ENCODE results near the gene ATP5F1B. TPM values are rescaled to one million over a fixed set of nuclear protein-coding genes. Genes with fewer than 3 reads are reported as not detected.

The ATP5F1B gene
- polyA plus RNA-seq, 1 of the 3 experiments (the other 2 are of a cell fraction), result 762 TPM

- ChIA-PET POLR2A (no interaction called here), CTCF (interaction anchor here (0.6 to 6.1 kb wide), 25 partner anchors 8 to 118 kb away, joined by 3 to 40 read pairs (median 3); no protein-coding TSS in a partner anchor)
- WGBS (ENCODE audit: low lambda C conversion rate), result 53% methylated on average over 8 of the region's 8 CpGs
- DNase-seq, result peak; percentile 76
- Histone ChIP-seq H3K4me3 (ENCODE audit: low read depth in 2 of 2, low read length in 1 of 2) (peak overlapping the region in 1 of 2 experiments; percentile 2; a peak in 1 of 4 replicates), H3K79me2 (ENCODE audit: insufficient read depth) (no peaks in the 10 kb centered on the region), H3K9me2 (no peaks in the 10 kb centered on the region), H3K9ac (no peak overlapping the region), H3K27ac (ENCODE audit: low read depth in 2 of 2, low read length in 1 of 2) (peak overlapping the region; percentile 35 to 64; a peak in 3 of 4 replicates), H3K4me1 (ENCODE audit: control insufficient read depth in 1 of 2, insufficient read depth in 2 of 2, low read depth in 1 of 2, low read length in 1 of 2) (peaks cover 0 to 6% of the 10 kb centered on the region in 2 experiments; a peak in 1 of 4 replicates), H3F3A (replicated peaks; ENCODE audit: insufficient read depth) (peaks cover 45% of the 10 kb centered on the region), H4K20me1 (ENCODE audit: insufficient read depth) (no peaks in the 10 kb centered on the region), H3K36me3 (replicated peaks in 1 of 2; ENCODE audit: control insufficient read depth in 1 of 2, insufficient read depth in 2 of 2, low read length in 1 of 2) (peaks cover 9 to 35% of the 10 kb centered on the region in 2 experiments), H3K27me3 (ENCODE audit: insufficient read depth) (no peaks in the 10 kb centered on the region), H3K9me3 (no peaks in the 10 kb centered on the region), H2AFZ (ENCODE audit: low read depth) (no peak overlapping the region), H3K4me2 (no peak overlapping the region)
- TF ChIP-seq, protein P1, sequence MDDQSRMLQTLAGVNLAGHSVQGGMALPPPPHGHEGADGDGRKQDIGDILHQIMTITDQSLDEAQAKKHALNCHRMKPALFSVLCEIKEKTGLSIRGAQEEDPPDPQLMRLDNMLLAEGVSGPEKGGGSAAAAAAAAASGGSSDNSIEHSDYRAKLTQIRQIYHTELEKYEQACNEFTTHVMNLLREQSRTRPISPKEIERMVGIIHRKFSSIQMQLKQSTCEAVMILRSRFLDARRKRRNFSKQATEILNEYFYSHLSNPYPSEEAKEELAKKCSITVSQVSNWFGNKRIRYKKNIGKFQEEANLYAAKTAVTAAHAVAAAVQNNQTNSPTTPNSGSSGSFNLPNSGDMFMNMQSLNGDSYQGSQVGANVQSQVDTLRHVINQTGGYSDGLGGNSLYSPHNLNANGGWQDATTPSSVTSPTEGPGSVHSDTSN (IDR thresholded peaks at IDR 0.05), result peak; percentile 77
- TF ChIP-seq NFIC (IDR thresholded peaks at IDR 0.05; ENCODE audit: borderline replicate concordance), result no peak
- no peak for TF ChIP-seq EZH2phosphoT487 (IDR thresholded peaks at IDR 0.05; ENCODE audit: borderline replicate concordance, low read depth)
- no peak for TF ChIP-seq FOXM1 (IDR thresholded peaks at IDR 0.05; ENCODE audit: low read depth)
- no peak for TF ChIP-seq SIN3A (IDR thresholded peaks at IDR 0.05; ENCODE audit: borderline replicate concordance, low read depth, low read length)
- no peak for TF ChIP-seq FOXJ3 (CRISPR knock-in tag; IDR thresholded peaks at IDR 0.05)
- TF ChIP-seq, protein P2, sequence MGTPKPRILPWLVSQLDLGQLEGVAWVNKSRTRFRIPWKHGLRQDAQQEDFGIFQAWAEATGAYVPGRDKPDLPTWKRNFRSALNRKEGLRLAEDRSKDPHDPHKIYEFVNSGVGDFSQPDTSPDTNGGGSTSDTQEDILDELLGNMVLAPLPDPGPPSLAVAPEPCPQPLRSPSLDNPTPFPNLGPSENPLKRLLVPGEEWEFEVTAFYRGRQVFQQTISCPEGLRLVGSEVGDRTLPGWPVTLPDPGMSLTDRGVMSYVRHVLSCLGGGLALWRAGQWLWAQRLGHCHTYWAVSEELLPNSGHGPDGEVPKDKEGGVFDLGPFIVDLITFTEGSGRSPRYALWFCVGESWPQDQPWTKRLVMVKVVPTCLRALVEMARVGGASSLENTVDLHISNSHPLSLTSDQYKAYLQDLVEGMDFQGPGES (IDR thresholded peaks at IDR 0.05; ENCODE audit: low read depth, low read length), result no peak
- no peak for TF ChIP-seq FOSL2 (IDR thresholded peaks at IDR 0.05; ENCODE audit: borderline replicate concordance, low read depth)
- peak; percentile 89 for TF ChIP-seq CTCF (IDR thresholded peaks at IDR 0.05)
- TF ChIP-seq TAF1 (IDR thresholded peaks at IDR 0.05; ENCODE audit: borderline replicate concordance, low read depth, low read length), result no peak
- no peak for TF ChIP-seq USF1 (IDR thresholded peaks at IDR 0.05; ENCODE audit: borderline replicate concordance, low read depth)
- TF ChIP-seq NRF1 (IDR thresholded peaks at IDR 0.05; ENCODE audit: low read depth, low read length), result no peak
- no peak for TF ChIP-seq EP300 (IDR thresholded peaks at IDR 0.05; ENCODE audit: borderline replicate concordance in 1 of 2, low read depth in 1 of 2, low read length in 1 of 2)
- no peak for TF ChIP-seq ELF1 (IDR thresholded peaks at IDR 0.05)
- TF ChIP-seq POLR2AphosphoS5 (IDR thresholded peaks at IDR 0.05; ENCODE audit: low read depth, low read length), result no peak
- TF ChIP-seq, protein P3, sequence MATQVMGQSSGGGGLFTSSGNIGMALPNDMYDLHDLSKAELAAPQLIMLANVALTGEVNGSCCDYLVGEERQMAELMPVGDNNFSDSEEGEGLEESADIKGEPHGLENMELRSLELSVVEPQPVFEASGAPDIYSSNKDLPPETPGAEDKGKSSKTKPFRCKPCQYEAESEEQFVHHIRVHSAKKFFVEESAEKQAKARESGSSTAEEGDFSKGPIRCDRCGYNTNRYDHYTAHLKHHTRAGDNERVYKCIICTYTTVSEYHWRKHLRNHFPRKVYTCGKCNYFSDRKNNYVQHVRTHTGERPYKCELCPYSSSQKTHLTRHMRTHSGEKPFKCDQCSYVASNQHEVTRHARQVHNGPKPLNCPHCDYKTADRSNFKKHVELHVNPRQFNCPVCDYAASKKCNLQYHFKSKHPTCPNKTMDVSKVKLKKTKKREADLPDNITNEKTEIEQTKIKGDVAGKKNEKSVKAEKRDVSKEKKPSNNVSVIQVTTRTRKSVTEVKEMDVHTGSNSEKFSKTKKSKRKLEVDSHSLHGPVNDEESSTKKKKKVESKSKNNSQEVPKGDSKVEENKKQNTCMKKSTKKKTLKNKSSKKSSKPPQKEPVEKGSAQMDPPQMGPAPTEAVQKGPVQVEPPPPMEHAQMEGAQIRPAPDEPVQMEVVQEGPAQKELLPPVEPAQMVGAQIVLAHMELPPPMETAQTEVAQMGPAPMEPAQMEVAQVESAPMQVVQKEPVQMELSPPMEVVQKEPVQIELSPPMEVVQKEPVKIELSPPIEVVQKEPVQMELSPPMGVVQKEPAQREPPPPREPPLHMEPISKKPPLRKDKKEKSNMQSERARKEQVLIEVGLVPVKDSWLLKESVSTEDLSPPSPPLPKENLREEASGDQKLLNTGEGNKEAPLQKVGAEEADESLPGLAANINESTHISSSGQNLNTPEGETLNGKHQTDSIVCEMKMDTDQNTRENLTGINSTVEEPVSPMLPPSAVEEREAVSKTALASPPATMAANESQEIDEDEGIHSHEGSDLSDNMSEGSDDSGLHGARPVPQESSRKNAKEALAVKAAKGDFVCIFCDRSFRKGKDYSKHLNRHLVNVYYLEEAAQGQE (IDR thresholded peaks at IDR 0.05; ENCODE audit: low read depth, low read length), result no peak
- TF ChIP-seq MXI1 (IDR thresholded peaks at IDR 0.05; ENCODE audit: low read depth, low read length), result no peak
- TF ChIP-seq JUND (IDR thresholded peaks at IDR 0.05), result no peak
- TF ChIP-seq RCOR1 (IDR thresholded peaks at IDR 0.05; ENCODE audit: low read length), result no peak
- TF ChIP-seq, protein P4, sequence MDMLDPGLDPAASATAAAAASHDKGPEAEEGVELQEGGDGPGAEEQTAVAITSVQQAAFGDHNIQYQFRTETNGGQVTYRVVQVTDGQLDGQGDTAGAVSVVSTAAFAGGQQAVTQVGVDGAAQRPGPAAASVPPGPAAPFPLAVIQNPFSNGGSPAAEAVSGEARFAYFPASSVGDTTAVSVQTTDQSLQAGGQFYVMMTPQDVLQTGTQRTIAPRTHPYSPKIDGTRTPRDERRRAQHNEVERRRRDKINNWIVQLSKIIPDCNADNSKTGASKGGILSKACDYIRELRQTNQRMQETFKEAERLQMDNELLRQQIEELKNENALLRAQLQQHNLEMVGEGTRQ (IDR thresholded peaks at IDR 0.05; ENCODE audit: borderline replicate concordance, low read depth, low read length), result no peak
- TF ChIP-seq RFX5 (IDR thresholded peaks at IDR 0.05; ENCODE audit: low read length), result no peak
- no peak for TF ChIP-seq TEAD4 (IDR thresholded peaks at IDR 0.05; ENCODE audit: borderline replicate concordance, insufficient read depth)
- no peak for TF ChIP-seq MAX (IDR thresholded peaks at IDR 0.05; ENCODE audit: low read depth)
Measured at GRCh38 chr12:56593909-56594621, 51.7 kb downstream of the ATP5F1B start.
